HepG2 (cell line): ENCODE data around the gene JOSD1. TPM values are rescaled to one million over a fixed set of nuclear protein-coding genes. Genes with fewer than 3 reads are reported as not detected.

ENCODE experiments used
- CBX1 ChIP-seq: IDR thresholded peaks from one replicate; pipeline ENCODE4 v1.6.1; 2016; ENCODE audit warnings: antibody characterized with exemption, low read depth
- GZF1 ChIP-seq: sonication (generic); formaldehyde crosslinking; IDR thresholded peaks from 2 replicates; pipeline ENCODE4 v1.5.1; 2020; ENCODE audit warnings: mild to moderate bottlenecking, missing genetic modification reagents
- HMG20B ChIP-seq: conservative IDR thresholded peaks from 2 replicates; pipeline ENCODE4 v1.6.1; 2016; ENCODE audit warnings: missing genetic modification reagents, missing compliant biosample characterization
- KMT2A ChIP-seq: sonication (generic); formaldehyde crosslinking; IDR thresholded peaks from 2 replicates; pipeline ENCODE4 v1.4.0; 2020; ENCODE audit warnings: missing genetic modification reagents
- MIER3 ChIP-seq: IDR thresholded peaks from 2 replicates; pipeline ENCODE4 v1.6.1; 2016; ENCODE audit warnings: missing compliant biosample characterization, borderline replicate concordance
- NONO ChIP-seq, 2 experiments: fragments of 450-650 bp in 1 of 2; sonication (generic) in 1 of 2; formaldehyde crosslinking in 1 of 2; IDR thresholded peaks in 1 of 2; conservative IDR thresholded peaks in 1 of 2; 2 replicates each; pipeline versions ENCODE4 v1.6.1 to v1.8.0; 2017 to 2022; ENCODE audit warnings: mild to moderate bottlenecking in 1 of 2, missing genetic modification reagents in 1 of 2, moderate library complexity in 1 of 2
- POLR2A ChIP-seq, 2 experiments: IDR thresholded peaks; 2 replicates each; pipeline ENCODE4 v1.6.1; 2011; ENCODE audit warnings: low read depth in 2 of 2, low read length in 2 of 2, mild to moderate bottlenecking in 1 of 2, moderate library complexity in 1 of 2; ENCODE audit not compliant: insufficient read depth in 1 of 2
- SAP130 ChIP-seq: IDR thresholded peaks from 2 replicates; pipeline ENCODE4 v1.6.1; 2016; ENCODE audit warnings: low read depth
- TEAD3 ChIP-seq: optimal IDR thresholded peaks from 2 replicates; pipeline ENCODE3; 2016; ENCODE audit warnings: borderline replicate concordance
- U2AF1 ChIP-seq: fragments of 200-400 bp; formaldehyde crosslinking; optimal IDR thresholded peaks from 2 replicates; pipeline ENCODE3; 2017; ENCODE audit warnings: mild to moderate bottlenecking, low read depth, low read length
- ZFP36 ChIP-seq: fragments of 150-350 bp; IDR thresholded peaks from 2 replicates; pipeline ENCODE4 v1.6.1; 2018; ENCODE audit warnings: borderline replicate concordance, low read length, low read depth; ENCODE audit not compliant: partially characterized antibody
- ZFP41 ChIP-seq: sonication (generic); formaldehyde crosslinking; IDR thresholded peaks from 2 replicates; pipeline ENCODE4 v1.4.0; 2020; ENCODE audit warnings: mild to moderate bottlenecking, missing genetic modification reagents, borderline replicate concordance
- ZNF441 ChIP-seq: sonication (generic); formaldehyde crosslinking; IDR thresholded peaks from 2 replicates; pipeline ENCODE4 v1.7.0; 2021; ENCODE audit warnings: missing genetic modification reagents, borderline replicate concordance
- ZNF577 ChIP-seq: sonication (generic); formaldehyde crosslinking; IDR thresholded peaks from 2 replicates; pipeline ENCODE4 v1.4.0; 2020; ENCODE audit warnings: mild to moderate bottlenecking, low read depth, missing genetic modification reagents, borderline replicate concordance
- ZSCAN29 ChIP-seq: sonication (generic); formaldehyde crosslinking; conservative IDR thresholded peaks from 2 replicates; pipeline ENCODE4 v1.4.0; 2020; ENCODE audit warnings: mild to moderate bottlenecking, missing genetic modification reagents
- ZSCAN31 ChIP-seq: sonication (generic); formaldehyde crosslinking; IDR thresholded peaks from 2 replicates; pipeline ENCODE4 v1.5.0; 2020; ENCODE audit warnings: low read depth, mild to moderate bottlenecking, missing genetic modification reagents
- polyA plus RNA-seq, 8 experiments: library from polyadenylated mRNA; depleted of rRNA in 3 of 8; stranded (reverse) in 7 of 8; unstranded in 1 of 8; fragments of >200 nt; fragmentation: Illumina TruSeq in 4 of 8; extraction: Trizol in 4 of 8; gene quantifications; 2 replicates each; pipeline versions ENCODE4 v1.2.1 to v1.2.3, GENCODE V29; 2011 to 2016; ENCODE audit warnings: low read depth in 4 of 8, missing spikeins in 1 of 8, mixed read lengths in 1 of 8; ENCODE audit not compliant: insufficient read depth in 1 of 8
- total RNA-seq, 5 experiments: library from RNA; depleted of rRNA; stranded (reverse); fragments of >200 nt; fragmentation: Illumina TruSeq; extraction: Trizol; gene quantifications; 2 replicates each; pipeline ENCODE4 v1.2.3, GENCODE V29; 2016; ENCODE audit warnings: low read depth in 1 of 5
- TF ChIP-seq, protein P1 (sequence below): IDR thresholded peaks from 2 replicates; pipeline ENCODE4 v1.6.1; 2016; ENCODE audit warnings: low read depth
- TF ChIP-seq, protein P2 (sequence below): sonication (generic); formaldehyde crosslinking; IDR thresholded peaks from 2 replicates; pipeline ENCODE4 v1.9.0; 2021; ENCODE audit warnings: missing genetic modification reagents, borderline replicate concordance
- TF ChIP-seq, protein P3 (sequence below): sonication (generic); formaldehyde crosslinking; IDR thresholded peaks from 2 replicates; pipeline ENCODE4 v1.9.0; 2022; ENCODE audit warnings: missing genetic modification reagents, mild to moderate bottlenecking, borderline replicate concordance
- TF ChIP-seq, protein P4 (sequence below): sonication (generic); formaldehyde crosslinking; conservative IDR thresholded peaks from 2 replicates; pipeline ENCODE4 v1.8.0; 2022; ENCODE audit warnings: mild to moderate bottlenecking, moderate library complexity, missing genetic modification reagents

JOSD1 gene
- total and polyA plus RNA-seq, 2 of the 13 experiments (the other 11 are each of a cell fraction or from before 2014, with no cell fraction given): 31.7 to 38.4 TPM

DNA sequence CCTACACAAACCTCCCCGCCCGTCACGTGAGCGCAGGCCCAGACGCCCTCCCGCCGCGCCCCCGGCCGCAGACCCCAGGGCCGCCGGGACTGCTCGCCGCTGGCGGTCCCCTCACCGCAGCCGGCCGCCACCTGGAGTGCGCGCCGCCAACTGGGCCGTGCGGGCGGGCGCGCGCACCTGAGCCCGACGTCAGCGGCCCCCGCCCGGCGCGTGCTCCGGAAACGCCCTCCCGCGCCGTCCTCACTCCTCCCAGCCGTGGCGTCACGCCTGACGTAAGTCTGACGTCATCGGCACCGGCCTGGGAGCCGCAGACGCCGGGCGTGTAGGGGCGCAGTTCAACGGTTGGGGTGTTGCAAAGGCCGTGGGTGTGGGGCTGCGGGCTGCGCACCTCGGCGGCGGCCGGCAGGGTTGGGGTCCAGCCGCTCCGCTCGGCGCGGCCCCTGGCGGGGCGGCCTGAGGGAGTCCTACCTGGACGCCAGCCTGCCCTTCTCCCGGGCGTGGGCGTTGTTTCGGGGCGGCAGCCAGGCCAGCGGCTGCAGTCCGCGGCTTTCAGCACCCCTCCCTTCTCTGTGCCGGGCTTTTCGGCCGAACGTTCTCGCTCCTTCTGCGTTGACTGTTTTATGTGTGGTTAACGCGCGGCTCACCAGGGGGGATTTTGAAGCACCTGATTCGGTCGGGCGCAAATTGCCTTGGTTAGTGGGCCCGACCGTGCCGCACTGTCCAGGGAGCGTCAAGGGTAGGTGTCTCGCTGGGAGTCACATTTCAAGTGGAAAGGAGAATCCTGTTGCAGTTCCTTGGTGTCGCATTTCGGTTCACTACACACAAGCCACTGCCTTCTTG, at the start of gene JOSD1 (continued):
- TF ChIP-seq ZFP41 (CRISPR knock-in tag) (no peak), NONO (IDR thresholded peaks at IDR 0.05) (no peak), NONO (CRISPR knock-in tag; conservative IDR thresholded peaks at IDR 0.05) (peak; percentile 93), SAP130 (CRISPR knock-in tag) (peak; percentile 91), GZF1 (CRISPR knock-in tag) (no peak; the same call in 1 of the 2 replicates), ZNF441 (CRISPR knock-in tag) (peak; percentile 53; the same call in 1 of the 2 replicates), ZFP36 (no peak), ZSCAN31 (peak; percentile 84; the same call in 1 of the 2 replicates), CBX1 (peak; percentile 28), TEAD3 (CRISPR knock-in tag) (no peak), MIER3 (CRISPR knock-in tag) (no peak; the same call in 1 of the 2 replicates), ZNF577 (CRISPR knock-in tag) (no peak), U2AF1 (no peak), ZSCAN29 (CRISPR knock-in tag) (no peak), HMG20B (CRISPR knock-in tag) (no peak), KMT2A (no peak; the same call in 1 of the 2 replicates), POLR2A (IDR thresholded peaks at IDR 0.05; ENCODE audit: insufficient read depth in 1 of 2, low read depth in 2 of 2, low read length in 2 of 2) (peak; percentile 57 to 72)
- TF ChIP-seq, protein P1, sequence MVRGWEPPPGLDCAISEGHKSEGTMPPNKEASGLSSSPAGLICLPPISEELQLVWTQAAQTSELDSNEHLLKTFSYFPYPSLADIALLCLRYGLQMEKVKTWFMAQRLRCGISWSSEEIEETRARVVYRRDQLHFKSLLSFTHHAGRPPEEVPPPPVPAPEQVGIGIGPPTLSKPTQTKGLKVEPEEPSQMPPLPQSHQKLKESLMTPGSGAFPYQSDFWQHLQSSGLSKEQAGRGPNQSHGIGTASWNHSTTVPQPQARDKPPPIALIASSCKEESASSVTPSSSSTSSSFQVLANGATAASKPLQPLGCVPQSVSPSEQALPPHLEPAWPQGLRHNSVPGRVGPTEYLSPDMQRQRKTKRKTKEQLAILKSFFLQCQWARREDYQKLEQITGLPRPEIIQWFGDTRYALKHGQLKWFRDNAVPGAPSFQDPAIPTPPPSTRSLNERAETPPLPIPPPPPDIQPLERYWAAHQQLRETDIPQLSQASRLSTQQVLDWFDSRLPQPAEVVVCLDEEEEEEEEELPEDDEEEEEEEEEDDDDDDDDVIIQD: no peak
- TF ChIP-seq, protein P2, sequence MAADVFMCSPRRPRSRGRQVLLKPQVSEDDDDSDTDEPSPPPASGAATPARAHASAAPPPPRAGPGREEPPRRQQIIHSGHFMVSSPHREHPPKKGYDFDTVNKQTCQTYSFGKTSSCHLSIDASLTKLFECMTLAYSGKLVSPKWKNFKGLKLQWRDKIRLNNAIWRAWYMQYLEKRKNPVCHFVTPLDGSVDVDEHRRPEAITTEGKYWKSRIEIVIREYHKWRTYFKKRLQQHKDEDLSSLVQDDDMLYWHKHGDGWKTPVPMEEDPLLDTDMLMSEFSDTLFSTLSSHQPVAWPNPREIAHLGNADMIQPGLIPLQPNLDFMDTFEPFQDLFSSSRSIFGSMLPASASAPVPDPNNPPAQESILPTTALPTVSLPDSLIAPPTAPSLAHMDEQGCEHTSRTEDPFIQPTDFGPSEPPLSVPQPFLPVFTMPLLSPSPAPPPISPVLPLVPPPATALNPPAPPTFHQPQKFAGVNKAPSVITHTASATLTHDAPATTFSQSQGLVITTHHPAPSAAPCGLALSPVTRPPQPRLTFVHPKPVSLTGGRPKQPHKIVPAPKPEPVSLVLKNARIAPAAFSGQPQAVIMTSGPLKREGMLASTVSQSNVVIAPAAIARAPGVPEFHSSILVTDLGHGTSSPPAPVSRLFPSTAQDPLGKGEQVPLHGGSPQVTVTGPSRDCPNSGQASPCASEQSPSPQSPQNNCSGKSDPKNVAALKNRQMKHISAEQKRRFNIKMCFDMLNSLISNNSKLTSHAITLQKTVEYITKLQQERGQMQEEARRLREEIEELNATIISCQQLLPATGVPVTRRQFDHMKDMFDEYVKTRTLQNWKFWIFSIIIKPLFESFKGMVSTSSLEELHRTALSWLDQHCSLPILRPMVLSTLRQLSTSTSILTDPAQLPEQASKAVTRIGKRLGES (CRISPR knock-in tag): no peak
- TF ChIP-seq, protein P3, sequence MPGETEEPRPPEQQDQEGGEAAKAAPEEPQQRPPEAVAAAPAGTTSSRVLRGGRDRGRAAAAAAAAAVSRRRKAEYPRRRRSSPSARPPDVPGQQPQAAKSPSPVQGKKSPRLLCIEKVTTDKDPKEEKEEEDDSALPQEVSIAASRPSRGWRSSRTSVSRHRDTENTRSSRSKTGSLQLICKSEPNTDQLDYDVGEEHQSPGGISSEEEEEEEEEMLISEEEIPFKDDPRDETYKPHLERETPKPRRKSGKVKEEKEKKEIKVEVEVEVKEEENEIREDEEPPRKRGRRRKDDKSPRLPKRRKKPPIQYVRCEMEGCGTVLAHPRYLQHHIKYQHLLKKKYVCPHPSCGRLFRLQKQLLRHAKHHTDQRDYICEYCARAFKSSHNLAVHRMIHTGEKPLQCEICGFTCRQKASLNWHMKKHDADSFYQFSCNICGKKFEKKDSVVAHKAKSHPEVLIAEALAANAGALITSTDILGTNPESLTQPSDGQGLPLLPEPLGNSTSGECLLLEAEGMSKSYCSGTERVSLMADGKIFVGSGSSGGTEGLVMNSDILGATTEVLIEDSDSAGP (CRISPR knock-in tag): peak; percentile 80
- TF ChIP-seq, protein P4, sequence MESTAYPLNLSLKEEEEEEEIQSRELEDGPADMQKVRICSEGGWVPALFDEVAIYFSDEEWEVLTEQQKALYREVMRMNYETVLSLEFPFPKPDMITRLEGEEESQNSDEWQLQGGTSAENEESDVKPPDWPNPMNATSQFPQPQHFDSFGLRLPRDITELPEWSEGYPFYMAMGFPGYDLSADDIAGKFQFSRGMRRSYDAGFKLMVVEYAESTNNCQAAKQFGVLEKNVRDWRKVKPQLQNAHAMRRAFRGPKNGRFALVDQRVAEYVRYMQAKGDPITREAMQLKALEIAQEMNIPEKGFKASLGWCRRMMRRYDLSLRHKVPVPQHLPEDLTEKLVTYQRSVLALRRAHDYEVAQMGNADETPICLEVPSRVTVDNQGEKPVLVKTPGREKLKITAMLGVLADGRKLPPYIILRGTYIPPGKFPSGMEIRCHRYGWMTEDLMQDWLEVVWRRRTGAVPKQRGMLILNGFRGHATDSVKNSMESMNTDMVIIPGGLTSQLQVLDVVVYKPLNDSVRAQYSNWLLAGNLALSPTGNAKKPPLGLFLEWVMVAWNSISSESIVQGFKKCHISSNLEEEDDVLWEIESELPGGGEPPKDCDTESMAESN (CRISPR knock-in tag): peak; percentile 83
